ENCODE results near the gene NCAN. TPM values are rescaled to one million over a fixed set of nuclear protein-coding genes. Genes with fewer than 3 reads are reported as not detected.
"Not testable (repeated sequence)": the region's sequence is repeated elsewhere in the genome, so short reads cannot be mapped to it uniquely, and the experiment has no call there.

Gene NCAN
- total RNA-seq, 1 experiment from 2014 or later: 0.15 TPM

- H3K4me1 ChIP-seq (ENCODE audit: insufficient read depth, low read length): no peaks in the 10 kb centered on the region
- H3K9ac ChIP-seq (ENCODE audit: low read length): no peak overlapping the region
- no TSS peak for BruUV-seq (replicated peaks)
- H3K4me3 ChIP-seq (ENCODE audit: low read length): no peak overlapping the region
- ChIA-PET CTCF (no interaction called here), POLR2A (ENCODE audit: unreplicated experiment) (no interaction called here)
- no peak for DNase-seq
- no peaks in the 10 kb centered on the region for H3K9me2 ChIP-seq (replicated peaks; ENCODE audit: low read length)
- ATAC-seq: no peak
- H4K20me1 ChIP-seq (ENCODE audit: low read length): no peaks in the 10 kb centered on the region
- no peak overlapping the region for H2AFZ ChIP-seq (ENCODE audit: low read length)
- no peaks in the 10 kb centered on the region for H3F3A ChIP-seq (ENCODE audit: low read length, unreplicated experiment)
- H3K79me2 ChIP-seq (ENCODE audit: low read length): no peaks in the 10 kb centered on the region
- H3K27me3 ChIP-seq (ENCODE audit: low read length): peaks cover 8% of the 10 kb centered on the region
- H3K9me3 ChIP-seq (ENCODE audit: low read length): no peaks in the 10 kb centered on the region
- H3K27ac ChIP-seq (ENCODE audit: low read length): no peak overlapping the region
- no peak overlapping the region for H3K4me2 ChIP-seq (ENCODE audit: low read length)
- TF ChIP-seq EZH2phosphoT487 (IDR thresholded peaks at IDR 0.05; ENCODE audit: borderline replicate concordance, low read length) (no peak), EZH2 (IDR thresholded peaks at IDR 0.05; ENCODE audit: low read length, unreplicated experiment) (no peak), CTCF (conservative IDR thresholded peaks at IDR 0.05; ENCODE audit: low read depth, low read length) (no peak)
- no peaks in the 10 kb centered on the region for H3K36me3 ChIP-seq (ENCODE audit: low read depth, low read length)
- intact Hi-C loops (cut with micrococcal nuclease): no loop called here
These were observed 4.0 kb downstream of the NCAN start for GRCh38 chr19:19215792-19216191.

- DNase-seq (peak; percentile 64), ATAC-seq (peak; percentile 29; the same call in 1 of the 2 replicates)
- Histone ChIP-seq H3K9me2 (replicated peaks; ENCODE audit: low read length) (no peaks in the 10 kb centered on the region), H3K36me3 (ENCODE audit: low read depth, low read length) (no peaks in the 10 kb centered on the region), H3K27ac (ENCODE audit: low read length) (no peak overlapping the region), H3F3A (ENCODE audit: low read length, unreplicated experiment) (no peaks in the 10 kb centered on the region), H3K79me2 (ENCODE audit: low read length) (no peaks in the 10 kb centered on the region), H3K9me3 (ENCODE audit: low read length) (no peaks in the 10 kb centered on the region), H4K20me1 (ENCODE audit: low read length) (no peaks in the 10 kb centered on the region), H2AFZ (ENCODE audit: low read length) (no peak overlapping the region), H3K4me2 (ENCODE audit: low read length) (no peak overlapping the region), H3K9ac (ENCODE audit: low read length) (no peak overlapping the region), H3K4me1 (ENCODE audit: insufficient read depth, low read length) (no peaks in the 10 kb centered on the region), H3K27me3 (ENCODE audit: low read length) (peaks cover under 1% of the 10 kb centered on the region; the same call in 1 of the 2 replicates), H3K4me3 (ENCODE audit: low read length) (no peak overlapping the region)
- peak; percentile 48 for TF ChIP-seq CTCF (conservative IDR thresholded peaks at IDR 0.05; ENCODE audit: low read depth, low read length)
- TF ChIP-seq EZH2 (IDR thresholded peaks at IDR 0.05; ENCODE audit: low read length, unreplicated experiment): no peak
- no TSS peak for BruUV-seq (replicated peaks)
- intact Hi-C loops (cut with micrococcal nuclease): no loop called here
- POLR2A ChIA-PET (ENCODE audit: unreplicated experiment): no interaction called here
- CTCF ChIA-PET: no interaction called here
These were observed 5.3 kb downstream of the NCAN start for GRCh38 chr19:19217099-19217498.

- no peak overlapping the region for H3K27ac ChIP-seq (ENCODE audit: low read length)
- no peaks in the 10 kb centered on the region for H4K20me1 ChIP-seq (ENCODE audit: low read length)
- no peaks in the 10 kb centered on the region for H3K9me2 ChIP-seq (replicated peaks; ENCODE audit: low read length)
- no peaks in the 10 kb centered on the region for H3K27me3 ChIP-seq (ENCODE audit: low read length)
- H3K36me3 ChIP-seq (ENCODE audit: low read depth, low read length): no peaks in the 10 kb centered on the region
- no peak overlapping the region for H3K9ac ChIP-seq (ENCODE audit: low read length)
- intact Hi-C loops (cut with micrococcal nuclease): no loop called here
- DNase-seq: no peak
- H3K79me2 ChIP-seq (ENCODE audit: low read length): no peaks in the 10 kb centered on the region
- no peaks in the 10 kb centered on the region for H3K9me3 ChIP-seq (ENCODE audit: low read length)
- TF ChIP-seq CTCF (conservative IDR thresholded peaks at IDR 0.05; ENCODE audit: low read depth, low read length): no peak
- no peak for TF ChIP-seq EZH2 (IDR thresholded peaks at IDR 0.05; ENCODE audit: low read length, unreplicated experiment)
- POLR2A ChIA-PET (ENCODE audit: unreplicated experiment): no interaction called here
- H3K4me2 ChIP-seq (ENCODE audit: low read length): no peak overlapping the region
- no peak overlapping the region for H3K4me3 ChIP-seq (ENCODE audit: low read length)
- no peaks in the 10 kb centered on the region for H3K4me1 ChIP-seq (ENCODE audit: insufficient read depth, low read length)
- BruUV-seq (replicated peaks): no TSS peak
- H2AFZ ChIP-seq (ENCODE audit: low read length): no peak overlapping the region
- no peak for ATAC-seq
- CTCF ChIA-PET: no interaction called here
- no peaks in the 10 kb centered on the region for H3F3A ChIP-seq (ENCODE audit: low read length, unreplicated experiment)
These were observed 7.2 kb downstream of the NCAN start for GRCh38 chr19:19218911-19219310.

GRCh38 chr19:19221000-19221399 is 9.2 kb downstream of the NCAN start:
- H3K9me2 ChIP-seq (replicated peaks; ENCODE audit: low read length); H3K4me2 ChIP-seq (ENCODE audit: low read length); H3F3A ChIP-seq (ENCODE audit: low read length, unreplicated experiment); H3K9me3 ChIP-seq (ENCODE audit: low read length); CTCF ChIA-PET; H3K4me1 ChIP-seq (ENCODE audit: insufficient read depth, low read length); H3K27me3 ChIP-seq (ENCODE audit: low read length); BruUV-seq (replicated peaks); POLR2A ChIA-PET (ENCODE audit: unreplicated experiment); H3K27ac ChIP-seq (ENCODE audit: low read length); H3K36me3 ChIP-seq (ENCODE audit: low read depth, low read length); DNase-seq; H2AFZ ChIP-seq (ENCODE audit: low read length); H3K79me2 ChIP-seq (ENCODE audit: low read length); ATAC-seq; H3K9ac ChIP-seq (ENCODE audit: low read length); intact Hi-C loops (cut with micrococcal nuclease); H3K4me3 ChIP-seq (ENCODE audit: low read length); H4K20me1 ChIP-seq (ENCODE audit: low read length): not testable (repeated sequence)

Measured in PC-3 (cell line).